G401.6 (cell line): ENCODE measurements around the gene AXIN1.

Experiments used
- FAIRE-seq: peaks from 2 replicates; lab custom pipeline; 2012; peaks lifted over from hg19 to GRCh38; lab: Jason Lieb, UNC

The AXIN1 gene

GRCh38 chr16:325375-326145 lies 27.0 kb downstream of the AXIN1 start:
- FAIRE-seq: no peak

- no peak for FAIRE-seq
Observed at GRCh38 chr16:324451-325334, 27.8 kb downstream of the AXIN1 start.

GRCh38 chr16:324201-324450 lies 28.4 kb downstream of the AXIN1 start:
- FAIRE-seq: no peak

- no peak for FAIRE-seq
Observed at GRCh38 chr16:322476-323143, 29.9 kb downstream of the AXIN1 start.

GRCh38 chr16:321532-321931 lies 31.0 kb downstream of the AXIN1 start:
- peak; percentile 39 for FAIRE-seq

DNA sequence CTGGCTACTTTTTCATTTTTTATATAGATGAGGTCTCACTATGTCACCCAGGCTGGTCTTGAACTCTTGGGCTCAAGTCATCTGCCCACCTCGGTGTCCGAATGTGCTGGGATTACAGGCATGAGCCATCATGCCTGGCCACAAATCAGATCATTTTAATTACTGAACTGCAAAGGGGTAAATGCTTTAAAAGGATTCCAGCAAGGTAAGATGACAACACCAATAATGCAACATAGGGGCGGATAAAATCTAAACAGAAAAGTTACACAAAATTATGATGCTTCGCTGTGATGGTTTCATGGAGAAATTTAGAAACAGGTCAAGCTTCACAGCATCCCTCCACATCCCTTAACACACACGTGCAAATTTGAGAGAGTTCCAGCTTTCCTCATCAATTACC lies 32.3 kb downstream of the AXIN1 start:
- no peak for FAIRE-seq

DNA sequence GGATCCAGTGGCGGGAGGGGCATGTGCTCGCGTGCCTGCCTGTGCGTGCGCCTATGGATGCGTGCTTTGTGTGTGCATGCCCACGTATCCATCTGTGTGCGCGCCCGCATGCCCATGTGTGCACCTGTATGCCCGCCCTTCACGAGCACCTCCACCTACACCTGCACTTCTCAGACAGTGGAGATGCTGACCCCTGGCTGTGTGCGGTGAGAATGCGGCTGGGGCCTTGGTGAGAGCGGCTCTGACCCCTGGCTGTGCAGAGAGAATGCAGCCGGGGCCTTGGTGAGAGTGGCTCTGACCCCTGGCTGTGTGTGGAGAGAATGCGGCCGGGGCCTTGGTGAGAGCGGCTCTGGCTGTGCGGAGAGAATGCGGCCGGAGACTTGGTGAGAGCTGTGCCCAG lies 33.9 kb downstream of the AXIN1 start:
- FAIRE-seq: no peak

- no peak for FAIRE-seq
Observed at GRCh38 chr16:317583-317982, 34.9 kb downstream of the AXIN1 start.

DNA sequence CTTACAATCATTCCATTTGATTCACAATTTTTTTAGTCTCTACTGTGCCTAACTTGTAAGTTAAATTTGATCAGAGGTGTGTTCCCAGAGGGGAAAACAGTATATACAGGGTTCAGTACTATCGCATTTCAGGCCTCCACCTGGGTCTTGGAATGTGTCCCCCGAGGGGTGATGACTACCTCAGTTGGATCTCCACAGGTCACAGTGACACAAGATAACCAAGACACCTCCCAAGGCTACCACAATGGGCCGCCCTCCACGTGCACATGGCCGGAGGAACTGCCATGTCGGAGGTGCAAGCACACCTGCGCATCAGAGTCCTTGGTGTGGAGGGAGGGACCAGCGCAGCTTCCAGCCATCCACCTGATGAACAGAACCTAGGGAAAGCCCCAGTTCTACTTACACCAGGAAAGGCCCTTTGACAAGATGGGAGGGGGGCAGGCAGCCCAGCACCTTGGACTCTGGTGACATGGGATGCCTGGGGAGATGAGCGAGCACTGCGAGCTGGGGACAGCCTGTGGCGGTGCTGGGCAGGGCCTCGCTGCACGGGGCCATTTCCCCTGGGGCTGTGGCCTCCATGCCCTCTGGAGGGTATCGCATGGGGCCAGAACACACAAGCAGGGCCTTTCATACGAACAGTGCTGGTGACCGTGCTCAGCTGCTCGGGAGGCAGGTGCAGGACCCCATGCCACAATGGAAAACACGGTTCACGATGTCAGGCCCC lies 35.6 kb downstream of the AXIN1 start:
- FAIRE-seq: no peak

DNA sequence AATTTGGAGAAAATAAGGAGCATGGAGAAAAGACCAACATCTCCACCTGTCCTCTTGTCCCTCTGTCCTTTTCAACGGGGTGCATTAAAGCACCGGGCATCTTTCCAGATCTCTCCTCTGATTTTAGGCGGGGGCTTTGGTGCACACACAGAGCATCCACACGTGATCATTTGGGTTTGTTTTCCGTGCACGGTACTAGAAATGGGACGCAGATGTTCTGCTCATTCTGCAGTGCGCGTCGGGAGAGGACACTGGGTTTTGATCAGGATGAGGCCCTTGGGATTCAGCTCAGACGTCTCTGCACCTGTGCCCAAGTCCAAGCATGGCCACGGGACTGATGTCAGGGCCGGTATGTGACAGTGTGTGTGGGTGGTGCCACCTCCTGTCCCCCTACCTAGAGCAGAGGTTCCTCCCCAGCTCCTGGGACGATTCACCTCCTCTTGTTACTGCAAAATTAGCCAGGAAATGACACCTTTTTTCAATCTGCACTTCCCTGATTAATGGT lies 37.7 kb downstream of the AXIN1 start:
- no peak for FAIRE-seq

- no peak for FAIRE-seq
Observed at GRCh38 chr16:314351-314750, 38.2 kb downstream of the AXIN1 start.

DNA sequence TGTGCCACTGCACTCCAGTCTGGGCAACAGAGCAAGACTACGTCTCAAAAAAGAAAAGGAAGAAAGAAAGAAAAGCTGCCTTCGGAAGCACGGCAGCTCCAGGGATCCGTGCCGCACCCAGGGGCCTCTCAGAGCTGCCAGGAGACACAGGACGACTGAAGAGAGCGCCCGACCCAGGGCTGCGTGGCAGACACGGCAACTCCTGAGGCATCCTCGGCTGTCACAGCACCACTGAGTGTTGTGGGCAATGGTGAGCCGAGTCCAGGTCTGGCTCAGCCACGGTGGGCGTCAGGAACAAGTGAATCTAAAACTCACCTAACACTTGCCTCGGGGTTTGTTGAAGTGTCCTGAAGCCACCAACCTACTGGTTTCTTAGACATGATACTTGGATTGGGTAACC lies 40.8 kb downstream of the AXIN1 start:
- FAIRE-seq: no peak

DNA sequence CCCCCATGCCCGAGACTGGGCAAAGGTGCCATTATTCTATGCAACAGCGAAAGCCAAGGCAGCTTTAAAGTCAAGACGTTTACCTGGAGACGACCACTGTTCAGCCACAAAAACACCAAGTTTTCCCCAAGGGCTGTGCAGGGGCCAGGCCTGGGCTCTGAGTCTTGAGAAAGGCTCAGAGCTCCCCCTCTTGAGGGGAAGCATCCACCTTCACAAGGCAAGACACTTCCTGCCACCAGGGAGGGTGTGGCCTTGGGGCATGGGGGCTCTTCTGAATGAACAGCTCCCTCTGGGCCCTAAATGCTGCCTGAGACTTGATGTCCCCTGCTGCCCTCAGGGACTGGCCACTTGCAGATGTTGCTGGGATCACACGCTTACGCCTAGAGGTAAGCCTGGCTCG lies 43.0 kb downstream of the AXIN1 start:
- no peak for FAIRE-seq

DNA sequence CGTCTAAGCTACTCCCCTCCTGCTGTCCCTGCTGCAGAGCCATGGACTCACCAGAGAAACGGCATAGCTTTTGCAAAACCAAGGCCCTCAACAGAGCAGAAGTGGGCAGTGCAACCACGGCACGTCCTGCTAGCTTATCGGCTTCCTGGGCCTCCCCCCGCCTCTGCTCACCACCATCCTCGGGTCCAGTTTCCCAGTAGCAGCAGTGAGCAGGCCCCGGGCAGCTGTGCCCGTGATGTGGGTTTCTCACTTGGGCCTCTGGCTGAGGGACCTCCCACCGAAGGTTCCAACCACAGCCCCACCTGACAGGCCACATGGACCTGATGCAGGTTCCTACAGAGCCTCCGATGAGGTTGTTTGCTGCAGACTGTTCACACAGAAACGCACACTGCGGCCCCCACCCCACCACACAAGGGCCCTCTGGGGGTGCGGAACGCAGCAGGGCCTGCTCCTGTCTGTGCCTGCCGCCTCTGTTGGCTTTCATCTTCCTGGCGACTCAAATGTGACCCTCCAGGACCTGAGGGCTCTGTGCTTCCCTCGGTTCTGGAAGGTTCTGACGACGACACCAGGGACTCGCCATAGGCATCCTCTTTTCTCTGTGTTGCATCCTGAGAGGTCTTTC lies 44.7 kb downstream of the AXIN1 start:
- FAIRE-seq: no peak

GRCh38 chr16:306911-307370 lies 45.6 kb downstream of the AXIN1 start:
- FAIRE-seq: no peak

GRCh38 chr16:305916-306626 lies 46.5 kb downstream of the AXIN1 start:
- no peak for FAIRE-seq

GRCh38 chr16:303760-304505 lies 48.6 kb downstream of the AXIN1 start:
- FAIRE-seq: no peak

DNA sequence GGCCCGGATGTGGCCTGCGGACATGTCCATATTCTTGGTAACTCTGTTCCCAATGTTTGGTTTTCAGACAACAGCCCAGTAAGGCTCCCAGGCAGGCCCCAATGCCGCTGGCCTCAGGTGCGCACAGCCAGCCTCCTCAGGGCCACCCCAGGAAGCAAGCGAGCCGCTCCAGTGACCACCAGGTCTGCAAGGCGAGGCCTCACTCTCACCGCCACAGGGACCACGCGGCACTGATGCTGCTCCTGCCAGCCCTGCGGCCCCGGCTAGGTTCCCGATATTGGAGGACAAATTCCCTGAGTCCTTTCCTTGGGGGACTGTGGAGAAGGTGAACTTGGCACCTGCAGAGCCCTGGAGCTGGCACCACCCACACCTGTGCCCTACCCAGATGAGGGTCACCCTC lies 50.6 kb downstream of the AXIN1 start:
- no peak for FAIRE-seq

DNA sequence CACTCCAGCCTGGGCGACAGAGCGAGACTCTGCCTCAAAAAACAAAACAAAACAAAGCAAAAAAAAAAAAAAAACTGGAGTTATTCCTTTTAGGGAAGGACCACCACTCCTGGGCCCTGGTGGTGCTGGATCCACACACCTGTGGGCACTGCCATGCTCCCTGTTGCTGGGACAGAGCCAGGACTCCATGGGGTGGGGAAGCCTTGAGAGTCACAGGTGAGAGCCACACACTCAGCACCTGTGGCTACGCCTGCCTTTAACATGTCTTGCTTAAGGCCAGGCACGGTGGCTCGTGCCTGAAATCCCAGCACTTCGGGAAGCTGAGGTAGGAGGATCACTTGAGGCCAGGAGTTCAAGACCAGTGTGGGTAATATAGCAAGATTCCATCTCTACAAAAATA lies 51.3 kb downstream of the AXIN1 start:
- no peak for FAIRE-seq

DNA sequence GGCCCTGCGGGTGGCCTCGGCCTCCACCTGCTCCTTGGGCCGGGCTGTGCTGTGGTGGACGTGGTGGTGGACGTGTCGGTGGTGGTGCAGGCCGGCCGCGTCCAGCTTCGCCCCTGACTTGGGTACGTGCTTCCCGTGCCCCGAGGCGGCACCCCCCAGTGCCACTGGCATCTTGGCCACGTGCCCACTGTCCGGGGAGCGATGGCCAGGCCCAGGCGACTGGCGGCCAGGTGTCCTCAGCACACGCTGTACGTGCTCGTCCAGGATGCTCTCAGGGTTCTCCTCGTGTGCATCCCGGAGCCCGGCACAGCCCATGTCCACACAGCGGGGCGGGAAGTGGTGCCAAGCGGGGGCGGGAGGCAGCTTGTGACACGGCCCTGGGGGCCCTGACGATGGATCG lies 54.7 kb downstream of the AXIN1 start:
- no peak for FAIRE-seq
